Mesenteric fat pad (tissue), 1 donor: ENCODE data around the gene MAML2. TPM values are rescaled to one million over a fixed set of nuclear protein-coding genes. Genes with fewer than 3 reads are reported as not detected.

Experiments used
- DNase-seq: peaks from one replicate; pipeline ENCODE4 v3.0.0-alpha.2; 2020; ENCODE audit warnings: low spot score
- total RNA-seq: library from RNA; stranded (reverse); fragmentation: NEBNext Ultra II Directional; extraction: Animal tissue kit (Norgen Biotek cat#: 25700); gene quantifications from one replicate; pipeline ENCODE4 v1.2.1, GENCODE V29; 2021
- donor health status: DM: yes; HTN: yes; CAD: no.

Gene MAML2
- total RNA-seq, 1 donor from 2014 or later = 19.9 TPM

DNA sequence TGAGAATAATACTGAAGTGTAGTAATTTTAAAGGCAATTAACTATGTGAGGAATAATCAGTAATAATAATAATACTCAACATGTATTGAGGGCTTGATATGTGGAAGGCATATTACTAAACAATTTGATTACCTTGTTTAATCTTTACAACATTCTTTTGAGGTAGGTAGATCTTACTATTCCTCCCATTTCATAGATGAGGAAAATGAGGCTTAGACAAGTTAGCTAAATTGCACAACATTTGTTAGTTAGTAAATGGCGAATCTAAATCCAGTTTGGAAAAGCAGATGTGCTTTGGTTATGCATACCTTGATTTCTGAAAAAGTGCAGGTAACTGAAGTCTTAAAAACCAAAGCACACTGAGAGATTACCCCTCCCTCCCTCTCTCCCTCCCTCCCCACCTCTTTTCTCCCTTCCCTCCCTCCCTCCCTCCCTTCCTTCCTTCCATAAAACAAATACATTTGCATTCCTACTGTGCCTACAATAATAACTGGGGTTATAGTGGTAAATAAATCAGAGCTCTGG is 326.0 kb downstream of the MAML2 start:
- no peak for DNase-seq

DNA sequence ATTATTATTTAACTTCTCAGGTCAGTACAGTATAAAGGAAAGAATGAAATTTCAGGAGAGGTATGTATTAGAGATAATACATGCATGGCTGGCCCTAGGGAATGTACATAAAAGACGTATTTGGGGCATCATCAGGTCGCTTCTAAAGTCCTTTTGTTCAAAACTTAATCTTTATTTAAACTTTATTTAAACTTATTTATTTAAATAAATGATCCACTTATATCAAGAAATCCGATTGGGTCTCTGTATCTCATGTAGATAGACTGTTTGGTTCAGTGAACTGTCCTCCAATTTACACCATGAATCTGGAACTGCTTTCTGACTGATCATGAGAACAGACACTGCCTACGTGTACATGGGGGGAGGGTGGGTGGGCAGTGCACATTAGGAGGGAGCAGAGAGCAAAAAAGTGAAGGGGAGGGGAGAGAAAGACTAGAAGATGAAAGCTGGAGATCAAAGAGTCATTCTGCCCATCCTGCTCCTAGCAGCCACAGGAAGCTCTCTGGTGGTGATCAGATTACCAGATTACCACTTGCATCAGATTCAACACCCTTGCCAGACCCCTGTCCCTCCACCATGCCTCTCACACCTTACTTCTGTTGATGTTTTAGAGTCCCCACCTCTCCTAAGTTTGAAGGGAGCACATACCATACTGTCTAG is 327.0 kb downstream of the MAML2 start:
- DNase-seq = no peak

DNA sequence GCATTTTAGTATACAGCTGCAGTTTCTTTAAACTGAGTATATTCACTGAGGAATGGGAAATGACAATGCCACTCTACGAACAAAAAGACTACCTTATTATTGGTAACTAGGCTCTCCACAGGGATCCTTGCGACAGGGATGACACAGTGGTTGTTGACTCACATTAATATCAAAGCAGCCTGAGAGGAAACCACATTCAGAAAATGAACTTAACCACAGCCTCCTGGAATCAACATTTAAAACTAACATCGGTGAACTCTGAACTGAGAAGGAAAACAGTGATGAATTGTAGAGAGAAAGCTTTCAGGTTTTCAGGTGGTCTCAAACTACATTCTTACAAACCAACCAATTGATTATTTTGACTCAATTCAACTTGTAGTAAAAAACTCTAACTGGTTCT is 328.8 kb downstream of the MAML2 start:
- no peak for DNase-seq

DNA sequence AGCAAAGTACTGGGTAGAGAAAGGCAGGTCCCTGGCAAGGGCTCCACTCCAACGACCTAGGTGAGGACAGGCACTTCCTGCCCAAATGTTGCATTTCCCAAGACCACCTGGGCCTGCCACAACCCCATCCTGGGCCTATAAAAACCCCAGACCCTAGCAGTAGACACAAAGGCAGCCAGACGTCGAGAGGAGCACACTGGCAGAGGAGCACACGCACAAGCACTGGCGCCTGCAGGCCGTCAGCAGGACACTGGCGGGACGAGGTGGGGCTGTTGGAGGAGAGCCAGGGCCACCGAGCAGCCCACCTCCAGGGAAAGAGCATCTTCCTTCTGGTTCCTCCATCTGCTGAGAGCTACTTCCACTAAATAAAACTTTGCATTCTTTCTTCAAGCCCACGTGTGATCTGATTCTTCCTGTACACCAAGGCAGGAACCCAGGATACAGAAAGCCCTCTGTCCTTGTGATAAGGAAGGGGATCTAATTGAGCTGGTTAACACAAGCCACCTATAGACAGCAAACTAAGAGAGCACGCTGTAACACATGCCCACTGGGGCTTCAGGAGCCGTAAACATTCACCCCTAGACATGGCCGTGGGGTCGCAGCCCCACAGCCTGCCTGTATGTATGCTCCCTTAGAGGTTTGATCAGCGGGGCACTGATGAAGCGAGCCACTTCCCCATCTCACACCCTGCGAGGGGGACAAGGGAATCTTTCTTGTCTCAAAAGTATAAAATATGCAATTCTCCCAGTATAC is 329.4 kb downstream of the MAML2 start:
- no peak for DNase-seq

DNA sequence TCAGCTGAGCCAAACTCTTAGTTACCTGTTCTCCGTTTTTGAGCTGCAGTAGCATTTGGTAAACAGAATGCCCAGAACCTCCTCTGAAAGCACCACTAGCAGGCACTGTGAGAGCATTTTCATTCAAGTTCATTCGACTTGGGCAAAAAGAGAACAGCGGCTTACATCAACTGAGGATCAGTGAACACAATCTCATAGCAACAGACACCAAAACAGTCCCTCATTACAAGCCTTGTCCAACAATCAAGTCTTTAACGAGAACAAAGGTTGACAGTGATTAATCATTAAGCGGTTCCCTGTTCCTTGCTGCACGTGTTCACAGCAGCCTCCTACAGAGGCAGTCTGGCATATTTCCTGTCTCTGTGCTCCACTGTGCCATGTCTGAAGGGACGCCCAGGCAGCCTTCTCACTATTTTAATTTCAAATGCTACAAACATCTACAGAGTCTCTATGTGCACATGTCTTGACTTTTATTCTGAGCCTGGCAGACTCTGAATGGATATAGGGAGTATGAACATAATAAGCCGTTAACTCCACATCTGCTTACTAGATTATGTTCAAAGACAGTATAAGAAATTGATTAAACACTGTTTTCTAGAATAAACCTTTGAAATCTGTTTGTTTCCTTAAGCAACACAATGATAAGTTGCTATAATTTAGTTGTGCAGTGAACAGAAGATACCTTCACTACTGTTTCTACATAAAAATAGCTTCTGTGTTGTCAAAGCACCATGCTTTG is 330.7 kb downstream of the MAML2 start:
- DNase-seq = no peak

DNA sequence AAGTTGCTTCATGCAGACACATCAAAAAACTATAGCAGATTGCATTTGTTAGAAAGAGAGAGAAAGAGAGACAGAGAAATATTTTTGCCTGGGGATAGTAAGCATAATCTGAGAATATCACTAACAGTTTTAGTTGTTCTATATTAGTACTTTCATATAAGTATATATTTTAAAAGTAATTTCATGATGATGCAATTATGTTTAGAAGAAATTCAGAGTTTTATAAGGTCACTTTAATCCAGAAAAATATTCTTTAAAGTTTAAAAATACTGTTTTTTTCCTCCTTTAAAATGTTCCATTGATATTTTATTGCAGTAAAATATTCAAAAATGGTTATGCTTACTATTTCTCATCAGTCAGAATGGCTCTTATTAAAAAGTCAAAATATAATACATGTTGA is 332.3 kb downstream of the MAML2 start:
- no peak for DNase-seq

DNA sequence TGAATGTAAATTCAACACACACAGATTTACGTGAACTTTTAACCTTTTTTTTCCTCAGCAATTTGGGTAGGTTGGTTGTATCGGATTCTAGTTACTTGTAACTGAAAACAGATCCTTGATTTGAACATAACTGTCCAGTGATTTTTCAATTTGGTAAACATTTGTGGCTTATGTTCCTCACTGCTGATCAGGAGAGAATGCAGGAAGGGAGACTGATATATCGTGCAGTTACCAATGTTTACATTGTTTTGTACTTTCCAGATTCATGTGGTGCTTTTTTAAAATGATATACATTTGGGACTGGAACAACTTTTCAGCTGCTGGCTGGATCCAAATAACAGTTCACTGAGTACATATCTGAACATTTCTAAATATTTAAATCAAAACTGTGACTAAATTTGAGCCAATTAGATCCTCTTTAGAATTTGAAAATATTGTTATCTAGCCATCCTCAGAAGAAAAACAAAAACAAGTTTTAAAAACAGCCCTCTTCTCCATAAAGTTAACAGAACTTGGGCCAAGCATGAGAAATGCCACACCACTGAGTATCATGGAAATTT is 334.8 kb downstream of the MAML2 start:
- no peak for DNase-seq

DNA sequence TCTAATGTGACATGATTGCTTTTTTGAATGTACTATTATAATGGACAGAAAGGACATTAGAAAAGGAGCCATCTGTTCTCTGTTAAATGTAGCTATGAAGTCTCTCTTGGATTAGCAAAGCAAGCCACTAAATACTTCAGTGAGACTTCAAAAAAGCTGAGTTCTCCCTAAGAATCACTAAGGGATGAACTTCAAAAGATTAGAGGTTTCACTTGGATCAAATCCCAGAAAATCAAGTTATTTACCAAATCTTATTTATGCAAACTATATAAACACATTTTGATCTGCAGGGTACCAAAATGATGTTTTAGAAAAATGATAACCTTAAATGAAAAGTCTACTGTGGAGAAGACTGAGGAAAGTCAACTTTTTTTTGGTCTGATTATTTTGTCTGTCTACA is 337.0 kb downstream of the MAML2 start:
- DNase-seq = no peak

DNA sequence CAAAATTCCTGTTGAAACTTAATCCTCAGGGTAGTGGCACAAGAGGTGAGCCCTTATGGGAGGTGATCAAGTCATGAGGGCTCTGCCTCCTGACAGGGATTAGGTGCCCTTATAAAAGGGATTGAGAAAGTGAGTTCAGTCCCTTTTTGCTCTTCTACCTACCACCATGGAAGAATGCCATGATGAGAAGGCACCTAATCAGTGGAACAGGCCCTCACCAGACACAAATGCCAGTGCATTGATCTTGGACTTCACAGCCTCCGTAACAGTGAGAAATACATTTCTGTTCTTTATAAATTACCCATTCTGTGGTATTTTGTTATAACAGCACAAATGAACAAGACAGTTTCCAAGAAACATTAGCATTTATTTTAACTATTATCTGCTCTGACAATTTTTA is 338.1 kb downstream of the MAML2 start:
- DNase-seq = no peak

DNA sequence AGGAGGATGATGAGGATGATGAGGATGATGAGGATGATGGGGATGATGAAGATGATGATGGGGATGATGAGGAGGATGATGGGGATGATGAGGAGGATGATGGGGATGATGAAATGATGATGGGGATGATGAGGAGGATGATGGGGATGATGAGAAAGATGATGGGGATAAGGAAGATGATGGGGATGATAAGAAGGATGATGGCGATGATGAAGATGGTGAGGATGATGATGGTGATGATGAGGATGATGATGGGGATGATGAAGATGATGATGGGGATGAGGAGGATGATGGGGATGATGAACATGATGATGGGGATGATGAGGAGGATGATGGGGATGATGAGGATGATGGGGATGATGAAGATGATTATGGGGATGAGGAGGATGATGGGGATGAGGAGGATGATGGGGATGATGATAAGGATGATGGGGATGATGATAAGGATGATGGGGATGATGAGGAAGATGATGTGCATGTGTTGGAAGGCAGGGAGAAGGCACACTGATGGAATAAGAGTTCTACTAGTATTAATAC is 340.2 kb downstream of the MAML2 start:
- no peak for DNase-seq

DNA sequence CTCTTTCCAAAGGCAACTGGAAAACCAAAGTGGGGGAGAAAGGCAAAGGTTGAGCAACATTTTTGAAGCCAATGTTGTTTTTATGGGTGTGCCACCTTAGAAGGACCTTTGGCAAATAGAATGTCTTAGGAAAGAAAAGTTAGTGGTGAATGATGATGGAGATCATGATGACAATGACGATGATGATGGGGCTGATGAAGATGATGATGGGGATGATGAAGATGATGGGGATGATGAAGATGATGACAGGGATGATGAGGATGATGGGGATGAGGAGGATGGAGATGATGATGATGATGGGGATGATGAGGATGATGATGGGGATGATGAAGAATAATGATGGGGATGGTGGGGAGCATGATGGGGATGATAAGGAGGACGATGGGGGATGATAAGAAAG is 340.7 kb downstream of the MAML2 start:
- no peak for DNase-seq

DNA sequence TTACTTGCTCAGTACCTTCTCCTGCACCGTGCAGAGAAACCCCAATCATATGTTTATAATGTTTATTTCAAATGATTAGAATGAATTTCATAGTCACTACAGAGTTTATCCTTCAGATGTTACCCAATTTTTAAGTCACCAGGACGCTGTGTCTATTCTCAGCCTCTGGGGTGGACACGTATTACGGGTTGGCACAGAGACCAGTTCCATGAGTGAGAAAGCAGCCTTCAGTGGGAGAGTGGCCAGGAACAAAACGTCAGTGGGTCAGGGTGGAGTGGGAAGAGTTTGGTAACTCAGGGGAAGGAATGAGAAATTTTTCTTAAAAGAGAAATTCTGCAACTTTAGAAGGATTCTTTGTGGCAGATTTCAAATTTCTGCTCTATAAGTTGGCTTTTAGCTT is 342.0 kb downstream of the MAML2 start:
- no peak for DNase-seq

DNA sequence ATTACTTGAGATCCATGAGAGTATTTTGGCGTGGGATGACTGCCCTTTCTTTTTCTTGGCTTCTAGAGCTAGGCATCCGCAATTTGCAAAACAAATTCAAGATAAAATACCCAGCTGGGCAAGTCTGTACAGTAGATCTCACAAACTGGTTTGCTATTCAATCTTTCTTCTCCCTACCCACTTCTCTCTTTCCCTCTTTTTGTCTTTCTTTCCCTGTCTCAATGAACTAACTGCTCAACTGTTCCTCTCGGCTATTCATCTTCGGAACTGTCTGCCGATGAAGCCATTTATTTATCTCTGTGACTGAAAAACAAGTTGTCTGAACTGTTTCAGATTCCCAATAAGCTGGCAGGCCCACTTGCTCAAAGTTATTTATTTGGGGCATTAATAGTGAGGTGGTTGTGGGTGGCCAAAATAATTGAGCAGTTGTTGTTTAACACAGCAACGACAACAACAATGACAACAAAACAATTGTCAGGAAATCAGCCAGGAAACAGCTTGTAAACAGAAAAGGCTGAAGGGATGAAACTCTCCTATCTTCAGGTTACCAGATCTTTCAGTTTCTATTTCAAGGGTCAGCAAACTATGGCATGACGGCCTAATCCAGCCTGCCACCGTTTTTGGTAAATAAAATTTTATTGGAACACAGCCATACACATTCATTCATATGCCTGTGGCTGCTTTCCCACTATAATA is 343.1 kb downstream of the MAML2 start:
- no peak for DNase-seq

DNA sequence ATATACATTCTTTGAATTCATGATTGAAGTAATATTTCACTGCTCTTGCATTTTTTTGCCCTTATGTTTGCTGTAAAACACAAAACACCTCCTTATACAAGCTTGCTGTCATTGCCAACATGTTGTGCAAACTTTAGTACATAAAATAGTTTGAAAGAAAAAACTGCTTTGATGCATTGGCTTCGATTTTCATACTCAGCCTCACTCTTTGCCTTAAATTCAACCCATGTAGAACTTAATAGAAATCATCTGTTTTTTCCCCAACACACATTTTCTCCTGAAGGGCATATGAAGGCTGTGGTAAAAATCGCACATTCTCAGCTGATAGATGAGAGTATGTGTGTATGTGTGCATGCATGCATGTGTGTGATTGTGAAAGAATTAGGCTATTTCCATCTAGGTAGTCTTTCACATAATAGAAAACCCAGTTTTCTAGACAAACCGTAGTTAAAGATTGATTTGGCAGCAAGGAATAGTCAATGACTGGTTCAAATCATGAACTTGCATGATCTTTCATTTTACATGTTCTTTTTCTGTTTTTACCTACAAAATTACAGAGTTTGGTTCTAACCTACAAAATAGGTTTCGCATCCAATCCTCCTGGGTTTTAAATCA is 346.3 kb downstream of the MAML2 start:
- DNase-seq = no peak

DNA sequence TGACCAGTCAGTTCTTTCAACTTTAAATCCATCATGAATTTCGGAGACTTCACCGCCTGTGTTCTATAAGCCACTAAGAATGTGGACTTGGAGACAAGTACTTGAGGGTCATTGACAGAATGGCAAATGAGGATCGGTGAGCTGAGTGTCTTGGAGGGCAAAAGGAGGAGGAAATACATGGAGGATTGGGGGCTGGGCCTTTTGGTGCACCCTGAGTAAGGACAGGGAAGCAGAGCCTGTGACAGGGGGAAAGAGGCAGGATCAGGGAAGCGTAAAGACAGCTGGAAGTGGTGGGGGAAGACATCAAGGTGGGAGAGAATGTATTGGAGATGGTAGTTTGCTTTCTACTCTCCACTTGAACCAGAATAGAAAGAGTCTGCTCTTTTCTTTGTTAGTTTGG is 348.7 kb downstream of the MAML2 start:
- no peak for DNase-seq

DNA sequence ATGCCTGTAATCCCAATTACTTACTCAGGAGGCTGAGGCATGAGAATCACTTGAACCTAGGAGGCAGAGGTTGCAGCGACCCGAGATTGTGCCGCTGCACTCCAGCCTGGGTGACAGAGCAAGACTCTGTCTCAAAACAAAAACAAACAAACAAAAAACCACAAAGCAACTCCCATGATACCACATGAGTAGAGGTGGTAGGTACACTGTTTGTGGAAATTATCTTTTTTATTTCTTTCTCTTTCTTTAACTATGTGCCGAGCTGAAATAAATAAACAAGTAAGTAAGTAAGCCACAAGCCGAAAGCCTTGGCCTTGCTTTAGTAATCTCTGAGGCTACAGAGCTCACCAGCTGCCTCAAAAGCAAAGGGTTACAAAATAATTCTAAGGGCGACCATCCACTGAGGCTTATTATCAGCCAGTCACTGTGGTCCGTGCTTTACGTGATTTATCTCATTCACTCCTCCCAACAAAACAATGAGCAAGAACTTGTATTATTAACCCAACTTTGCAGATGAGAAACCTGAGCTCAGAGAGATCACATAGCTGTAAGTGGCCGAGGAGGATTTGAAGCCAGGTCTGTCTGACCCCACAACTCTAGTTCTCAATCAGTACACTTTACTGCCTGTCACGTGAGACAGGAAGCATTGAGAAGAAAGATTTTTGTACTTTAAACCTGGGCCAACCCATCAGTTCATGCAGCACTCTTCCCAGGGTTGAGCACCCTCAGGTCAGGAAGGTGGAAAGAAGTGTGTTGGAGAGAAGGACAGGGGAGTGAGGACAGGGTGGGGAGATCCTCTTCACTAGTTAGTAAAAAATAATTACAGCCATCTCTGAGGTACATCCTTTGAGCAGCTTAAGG is 349.3 kb downstream of the MAML2 start:
- no peak for DNase-seq

DNA sequence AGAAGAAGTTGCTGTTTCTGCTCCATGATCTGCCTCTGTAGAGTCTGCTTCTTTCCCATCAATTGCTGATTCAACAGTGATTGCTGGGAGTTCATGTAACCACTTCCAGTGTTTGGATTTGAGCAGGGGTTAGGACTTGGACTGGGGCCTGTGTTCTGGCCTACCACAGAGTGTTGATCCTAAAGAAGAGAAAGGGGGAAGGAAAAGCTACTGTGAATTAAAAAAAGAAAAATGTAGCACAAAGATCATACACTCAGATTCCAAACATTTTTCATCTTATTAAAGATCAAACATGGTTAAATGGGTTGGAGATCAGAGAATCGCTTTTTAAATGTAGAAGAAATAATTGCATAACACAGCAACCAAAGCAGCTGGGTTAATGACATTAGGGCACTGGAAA is 351.4 kb downstream of the MAML2 start:
- DNase-seq = no peak

DNA sequence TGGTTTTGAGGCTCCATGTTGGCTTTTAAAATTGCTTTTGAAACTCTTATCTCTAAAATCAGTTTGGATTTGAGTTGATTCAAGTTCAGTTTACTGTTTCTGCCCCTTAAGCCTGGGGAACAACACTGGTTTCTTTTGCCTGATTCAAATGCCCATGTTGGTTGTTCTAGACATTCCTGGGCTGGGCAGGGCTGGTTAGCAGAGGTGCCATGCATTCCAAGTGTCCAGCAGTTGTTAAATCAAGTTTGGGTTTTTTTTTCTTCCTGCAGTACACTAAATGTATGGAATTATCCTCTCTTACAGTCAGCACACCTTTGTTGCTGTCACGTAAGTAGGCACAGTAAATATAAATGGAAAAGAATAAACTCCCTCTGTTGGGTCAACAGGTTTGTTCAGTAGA is 351.9 kb downstream of the MAML2 start:
- no peak for DNase-seq

DNA sequence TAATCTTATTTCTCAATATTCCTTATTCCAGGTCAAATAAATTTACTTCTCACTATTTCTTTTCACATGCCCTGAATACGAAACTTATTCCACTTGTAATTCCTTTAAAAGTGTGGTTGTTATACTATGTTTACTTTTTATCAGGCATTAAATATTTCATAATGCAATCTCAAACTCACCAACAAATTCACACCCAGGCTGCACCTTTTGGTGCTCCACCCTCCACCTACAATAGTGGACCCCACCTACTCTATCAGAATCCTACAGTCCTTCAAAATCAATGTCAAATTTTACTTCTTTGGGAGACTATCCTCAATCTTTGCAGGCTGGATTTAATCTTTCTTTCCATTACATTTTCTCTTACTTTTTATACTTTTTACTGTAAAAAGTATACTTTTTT is 353.2 kb downstream of the MAML2 start:
- DNase-seq = no peak
